ENCODE measurements around the gene APOA5. TPM values are rescaled to one million over a fixed set of nuclear protein-coding genes. Genes with fewer than 3 reads are reported as not detected.
A peak's percentile ranks its signal among the peaks of the same experiment; 100 is the strongest.

The APOA5 gene
- total RNA-seq, 1 experiment from 2014 or later: 0.11 TPM

GRCh38 chr11:116835791-116836631 is 44.3 kb upstream of the APOA5 start:
- Mint-ChIP-seq H3K27ac (no peak overlapping the region), H3K9me3 (peaks cover 3 to 5% of the 10 kb centered on the region in 2 experiments; a peak in 3 of 5 replicates), H3K36me3 (ENCODE audit: insufficient read depth in 1 of 3, low read depth in 3 of 3) (no peaks in the 10 kb centered on the region; a peak in 1 of 7 replicates), H3K4me3 (peak overlapping the region; percentile 64 to 67), H3K4me1 (peaks cover 39% of the 10 kb centered on the region in 2 experiments), H3K27me3 (ENCODE audit: low read depth) (peaks cover 22% of the 10 kb centered on the region)
- no peak overlapping the region for H2BK15ac ChIP-seq (ENCODE audit: low read depth, low read length)
- no peak overlapping the region for H3K4ac ChIP-seq (ENCODE audit: low read depth, low read length)
- no peak overlapping the region for H3T11ph ChIP-seq (ENCODE audit: low read length)
- H4K91ac ChIP-seq (ENCODE audit: insufficient read length, low read depth, low read length): no peak overlapping the region
- DNase-seq: peak; percentile 93
- H3K9me3 ChIP-seq (ENCODE audit: control insufficient read depth, low read depth, low read length): no peaks in the 10 kb centered on the region
- TF ChIP-seq CTCF (conservative IDR thresholded peaks at IDR 0.05): peak; percentile 73
- H2AFZ ChIP-seq (ENCODE audit: low read length): no peak overlapping the region
- no peaks in the 10 kb centered on the region for H3K79me2 ChIP-seq (ENCODE audit: insufficient read depth, low read length)
- no peaks in the 10 kb centered on the region for H4K20me1 ChIP-seq (ENCODE audit: control insufficient read depth, insufficient read depth, insufficient read length)
- H3K79me1 ChIP-seq (ENCODE audit: insufficient read depth, low read depth, low read length, poor library complexity, severe bottlenecking): no peaks in the 10 kb centered on the region
- no peak overlapping the region for H3K27ac ChIP-seq (ENCODE audit: insufficient read length, low read depth, low read length)
- no peak overlapping the region for H3K56ac ChIP-seq (ENCODE audit: insufficient read length, low read depth, low read length)
- no peak overlapping the region for H4K8ac ChIP-seq (replicated peaks; ENCODE audit: insufficient read length, low read depth, low read length)
- H3K4me2 ChIP-seq (ENCODE audit: insufficient read depth, insufficient read length, low read length): peak overlapping the region; percentile 74
- WGBS (ENCODE audit: extremely low coverage, insufficient read length, low lambda C conversion rate): no CpG with 5 or more reads among the region's 57 CpGs
- peaks cover 6% of the 10 kb centered on the region for H3K23me2 ChIP-seq (ENCODE audit: insufficient read length, low read depth, low read length, poor library complexity, severe bottlenecking)
- H3K23ac ChIP-seq (ENCODE audit: insufficient read length, low read depth, low read length): no peak overlapping the region
- no peak overlapping the region for H2BK5ac ChIP-seq (ENCODE audit: insufficient read length, low read length)
- H2BK120ac ChIP-seq (ENCODE audit: low read depth, low read length, poor library complexity, severe bottlenecking): no peak overlapping the region
- no peak overlapping the region for H4K5ac ChIP-seq (ENCODE audit: insufficient read length, low read depth, low read length)
- H3K4me1 ChIP-seq (ENCODE audit: insufficient read depth, low read length): no peaks in the 10 kb centered on the region
- H3K14ac ChIP-seq (ENCODE audit: insufficient read depth, low read length): no peak overlapping the region
- no peak overlapping the region for H2BK12ac ChIP-seq (ENCODE audit: insufficient read length, low read depth, low read length)
- H2BK20ac ChIP-seq (ENCODE audit: low read depth, low read length, poor library complexity, severe bottlenecking): no peak overlapping the region
- H2AK5ac ChIP-seq (ENCODE audit: insufficient read length, low read length): no peak overlapping the region
- no peaks in the 10 kb centered on the region for H3K27me3 ChIP-seq (ENCODE audit: insufficient read depth, low read length)
- H3K9ac ChIP-seq (ENCODE audit: extremely low read depth, insufficient read length, low read length): no peak overlapping the region
- H3K18ac ChIP-seq (ENCODE audit: insufficient read length, low read depth, low read length): no peak overlapping the region

Measured in H9 (cell line).